Measurements from ENCODE around the gene LSMEM2.
A peak's percentile ranks its signal among the peaks of the same experiment; 100 is the strongest.
"Not testable (repeated sequence)": the region's sequence is repeated elsewhere in the genome, so short reads cannot be mapped to it uniquely, and the experiment has no call there.

The LSMEM2 gene

DNA sequence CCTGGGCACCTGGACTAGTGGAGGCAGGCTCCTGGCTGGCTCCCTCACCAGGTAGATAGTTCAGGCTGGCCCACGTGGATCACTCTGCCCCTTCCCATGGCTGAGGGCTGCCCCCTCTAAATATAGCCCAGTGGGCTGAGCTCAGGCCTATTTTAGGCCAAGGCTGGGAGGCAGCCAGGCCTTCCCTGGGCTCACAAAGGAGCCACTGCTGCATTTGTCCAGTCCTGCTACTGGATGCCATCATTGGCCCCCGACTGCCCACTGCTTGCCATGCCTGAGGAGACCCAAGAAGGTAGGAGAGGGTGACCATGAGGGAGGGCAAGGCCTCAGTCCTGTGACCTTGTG is at the start of gene LSMEM2:
TSS of gene LSMEM2 (plus strand) at position 208 of the 345 bp plus-strand sequence. CDS start at position 235, 27 bp downstream.
- DNase-seq, result no peak

DNA sequence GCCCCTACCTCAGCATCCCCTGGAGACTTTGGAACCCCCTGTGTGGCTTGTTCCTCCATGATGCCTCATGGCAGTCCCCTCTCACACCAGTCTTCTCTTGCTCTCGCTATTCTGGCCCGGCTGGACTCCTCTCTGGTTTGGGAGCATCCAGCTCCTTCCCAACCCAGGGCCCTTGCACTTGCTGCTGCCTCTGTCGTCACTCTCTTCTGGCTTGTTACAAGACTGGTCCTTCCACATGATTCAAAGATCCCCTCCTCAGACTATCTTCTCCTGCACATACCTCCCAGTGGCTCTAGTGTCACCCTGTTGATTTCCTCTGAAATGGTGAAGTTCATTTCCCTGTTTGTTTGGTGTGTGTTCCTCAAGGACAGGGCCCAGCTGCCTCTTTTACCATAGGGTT is 49.4 kb upstream of the LSMEM2 start:
- DNase-seq, result no peak

DNA sequence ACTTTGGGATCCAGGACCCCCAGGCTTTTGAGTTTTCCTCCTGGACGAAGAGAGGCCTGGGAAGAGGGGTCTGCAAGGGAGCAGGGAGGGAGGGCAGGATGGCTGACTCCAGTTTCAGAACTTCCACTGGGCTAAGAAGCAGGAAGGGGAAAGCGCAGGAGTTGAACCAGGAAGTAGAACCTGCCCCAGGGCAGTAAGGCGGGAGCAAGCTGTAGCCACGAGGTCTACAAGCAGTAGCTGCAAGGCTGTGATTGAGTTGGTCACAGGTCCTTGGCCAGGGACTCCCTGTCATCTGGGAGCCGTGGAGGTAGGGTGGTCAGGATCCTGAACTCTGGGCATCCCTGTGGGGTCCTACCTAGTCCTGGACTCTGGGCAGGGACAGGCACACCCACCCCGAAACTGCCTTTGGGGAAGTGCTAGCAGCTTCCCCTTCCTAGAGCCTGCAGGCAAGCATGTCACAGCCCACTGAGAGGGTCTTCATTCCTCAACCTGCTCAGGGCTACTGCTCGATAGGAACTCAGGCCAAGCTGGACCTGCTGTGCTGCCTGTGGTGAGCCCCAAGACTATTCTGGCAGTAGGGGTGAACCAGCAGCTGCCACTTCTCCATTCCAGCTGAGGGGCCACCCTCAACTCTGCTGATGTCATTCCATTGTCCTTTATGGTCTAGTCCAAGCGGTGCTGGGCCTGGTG is 48.6 kb upstream of the LSMEM2 start:
- DNase-seq, result no peak

DNA sequence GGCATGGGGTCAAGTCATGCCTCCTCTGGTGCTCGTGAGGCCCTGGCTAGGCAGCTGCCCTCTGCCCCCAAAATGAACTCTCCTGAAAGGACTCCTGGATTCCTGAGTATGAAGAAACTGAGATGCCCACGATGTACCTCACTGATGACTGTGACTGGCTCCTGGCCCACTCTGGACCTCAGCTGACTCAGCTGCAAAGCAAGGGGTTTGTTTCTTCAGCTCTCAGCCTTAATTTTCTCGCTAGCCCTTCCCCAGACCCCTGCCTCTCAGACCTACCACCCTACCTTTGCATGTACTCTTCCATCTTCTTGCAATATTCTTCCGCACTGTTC is 48.1 kb upstream of the LSMEM2 start:
- no peak for DNase-seq

DNA sequence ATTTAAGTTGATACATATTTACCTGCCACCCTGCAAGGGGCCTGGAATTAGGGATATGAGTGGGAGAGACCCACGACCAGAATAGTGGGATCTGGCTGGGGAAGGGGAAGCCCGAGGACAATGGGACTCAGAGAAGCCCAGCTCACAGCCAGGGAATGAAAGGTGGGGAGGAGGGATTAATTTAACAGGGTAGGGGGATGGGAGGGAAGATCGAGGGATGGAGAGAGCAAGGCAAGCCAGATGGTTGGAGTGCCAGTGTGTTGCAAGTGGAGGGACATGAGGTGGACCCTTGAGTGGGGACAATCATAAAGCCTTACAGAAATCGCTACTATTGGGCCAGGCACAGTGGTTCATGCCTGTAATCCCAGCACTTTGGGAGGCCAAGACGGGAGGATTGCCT is 47.3 kb upstream of the LSMEM2 start:
- no peak for DNase-seq

DNA sequence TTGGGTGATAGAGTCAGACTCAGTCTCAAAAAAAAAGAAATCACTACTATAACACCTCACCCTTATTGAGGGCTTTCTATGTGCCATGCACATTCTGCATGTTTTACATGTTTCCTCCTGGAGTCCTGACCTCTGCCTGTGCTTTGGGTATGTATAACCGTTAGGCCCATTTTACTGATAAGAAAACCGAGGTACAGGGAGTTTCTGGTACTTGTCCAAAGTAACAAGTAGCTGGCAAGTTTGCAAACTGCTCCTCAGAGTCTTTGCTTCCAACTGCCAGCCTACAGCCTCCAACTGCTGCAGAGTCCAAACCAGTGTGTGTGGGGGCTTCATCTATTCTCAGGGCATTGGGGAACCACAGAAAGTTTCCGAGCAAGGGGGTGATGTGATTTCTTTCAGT is 46.6 kb upstream of the LSMEM2 start:
- DNase-seq, result no peak

DNA sequence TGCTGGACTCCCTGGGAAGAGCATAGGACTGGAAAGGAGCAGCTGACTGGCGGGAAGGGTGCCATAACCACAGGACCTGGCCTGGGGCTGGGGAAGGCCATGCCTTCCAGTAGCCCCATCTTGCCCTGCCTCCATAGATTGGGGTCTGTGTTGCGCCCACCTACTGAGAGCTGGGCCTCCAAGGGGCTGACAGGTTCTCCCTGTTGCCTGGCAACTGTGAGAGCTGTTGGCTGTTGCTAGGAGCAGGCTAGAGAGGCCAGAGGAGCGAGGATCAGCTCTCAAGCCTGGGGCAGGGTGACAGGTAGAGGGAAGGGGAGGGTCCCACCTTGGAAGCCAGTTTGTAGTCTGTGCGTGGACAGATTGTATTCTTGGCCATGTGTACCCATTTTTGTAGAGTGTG is 45.7 kb upstream of the LSMEM2 start:
- no peak for DNase-seq

DNA sequence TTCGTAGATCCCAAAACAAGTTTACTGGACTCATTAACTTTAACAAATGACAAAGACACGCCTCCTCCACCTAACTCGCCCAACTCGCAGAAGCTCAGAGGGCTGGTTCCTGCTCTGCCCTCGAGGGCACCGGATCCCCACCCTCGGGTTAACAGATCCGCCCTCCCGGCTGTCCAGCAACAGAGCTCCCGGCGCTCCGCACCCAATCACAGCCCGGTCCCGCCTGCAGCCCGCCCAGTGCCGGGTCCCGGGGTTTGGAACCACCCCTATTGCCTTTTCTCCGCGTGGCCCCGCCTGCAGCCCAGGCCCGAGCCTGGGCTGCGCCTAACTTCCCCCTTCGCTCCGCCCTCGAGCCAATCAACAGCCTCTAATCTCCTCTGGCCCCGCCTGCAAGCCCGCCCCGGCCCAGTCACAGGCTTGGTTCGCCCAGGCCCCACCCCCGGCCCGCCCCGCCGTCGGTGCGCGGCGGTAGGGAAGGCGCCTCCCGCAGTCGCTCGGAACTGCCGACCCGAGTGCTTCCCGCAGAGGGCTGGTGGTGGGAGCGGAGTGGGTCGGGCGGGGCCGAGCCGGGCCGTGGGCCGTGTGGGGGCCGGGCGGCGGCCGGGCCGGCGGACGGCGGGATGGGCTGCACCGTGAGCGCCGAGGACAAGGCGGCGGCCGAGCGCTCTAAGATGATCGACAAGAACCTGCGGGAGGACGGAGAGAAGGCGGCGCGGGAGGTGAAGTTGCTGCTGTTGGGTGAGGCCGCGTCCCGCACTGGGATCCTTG is 43.0 kb upstream of the LSMEM2 start, which contains the start of gene GNAI2:
TSS of gene GNAI2 (plus strand) at position 489 of the 768 bp plus-strand sequence. CDS start at position 621, 132 bp downstream.
- DNase-seq, result peak; percentile 96

DNA sequence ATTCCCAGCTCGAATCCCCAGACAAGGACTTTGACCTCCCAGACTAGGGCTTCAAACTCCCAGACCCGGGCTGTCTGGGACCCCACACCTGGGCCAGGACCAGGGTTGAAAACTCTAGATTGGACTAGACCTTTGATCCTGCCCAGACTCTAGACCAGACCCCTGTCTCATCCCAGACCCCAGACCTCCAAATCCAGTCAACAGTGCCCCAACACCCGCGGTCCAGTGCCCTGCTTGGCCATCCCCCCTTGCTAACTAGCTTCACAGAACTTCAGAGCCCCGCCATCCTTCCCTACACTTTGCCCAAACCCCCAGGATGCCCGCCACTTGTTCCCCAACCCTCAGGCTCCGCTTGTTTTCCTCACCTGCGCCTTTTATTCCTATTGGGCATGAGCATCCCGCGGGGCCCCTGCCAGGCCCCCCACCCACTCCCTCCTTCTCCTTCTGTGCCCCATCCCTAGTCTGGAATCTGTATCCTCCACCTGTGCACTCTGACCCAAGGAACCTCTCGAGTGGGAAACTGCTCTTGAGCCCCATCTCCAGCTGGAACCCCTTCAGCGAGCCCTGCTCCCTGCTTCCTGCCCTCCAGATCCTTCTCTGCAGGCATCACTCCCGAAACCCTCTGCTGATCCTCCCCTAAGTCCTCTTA is 42.3 kb upstream of the LSMEM2 start:
- DNase-seq, result peak; percentile 22

DNA sequence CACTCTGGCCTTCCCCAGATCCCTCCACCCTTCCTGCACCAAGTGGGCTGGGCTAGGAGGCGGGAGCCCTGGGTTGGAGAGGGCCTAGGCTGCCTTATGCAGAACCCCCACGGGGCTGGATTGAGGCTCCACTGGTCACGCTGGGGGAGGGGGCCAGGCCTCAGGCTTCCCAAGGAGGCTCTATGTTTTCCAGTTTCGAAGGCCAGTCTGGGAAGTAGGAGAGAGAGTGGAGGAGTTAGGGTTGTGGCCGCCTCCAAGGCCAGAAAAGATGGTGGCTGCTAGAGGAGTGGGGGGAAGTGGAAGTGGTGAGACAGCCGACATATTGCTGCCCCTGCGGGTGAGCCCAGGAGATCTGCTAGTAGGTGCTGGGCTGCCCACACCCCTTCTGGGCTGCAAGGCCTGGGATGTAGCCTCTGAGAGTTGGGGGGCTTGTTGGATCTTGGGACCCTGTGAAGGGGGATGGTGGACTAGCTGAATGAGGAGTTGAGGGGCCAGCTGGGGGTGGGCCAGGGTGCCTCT is 41.7 kb upstream of the LSMEM2 start:
- peak; percentile 47 for DNase-seq

DNA sequence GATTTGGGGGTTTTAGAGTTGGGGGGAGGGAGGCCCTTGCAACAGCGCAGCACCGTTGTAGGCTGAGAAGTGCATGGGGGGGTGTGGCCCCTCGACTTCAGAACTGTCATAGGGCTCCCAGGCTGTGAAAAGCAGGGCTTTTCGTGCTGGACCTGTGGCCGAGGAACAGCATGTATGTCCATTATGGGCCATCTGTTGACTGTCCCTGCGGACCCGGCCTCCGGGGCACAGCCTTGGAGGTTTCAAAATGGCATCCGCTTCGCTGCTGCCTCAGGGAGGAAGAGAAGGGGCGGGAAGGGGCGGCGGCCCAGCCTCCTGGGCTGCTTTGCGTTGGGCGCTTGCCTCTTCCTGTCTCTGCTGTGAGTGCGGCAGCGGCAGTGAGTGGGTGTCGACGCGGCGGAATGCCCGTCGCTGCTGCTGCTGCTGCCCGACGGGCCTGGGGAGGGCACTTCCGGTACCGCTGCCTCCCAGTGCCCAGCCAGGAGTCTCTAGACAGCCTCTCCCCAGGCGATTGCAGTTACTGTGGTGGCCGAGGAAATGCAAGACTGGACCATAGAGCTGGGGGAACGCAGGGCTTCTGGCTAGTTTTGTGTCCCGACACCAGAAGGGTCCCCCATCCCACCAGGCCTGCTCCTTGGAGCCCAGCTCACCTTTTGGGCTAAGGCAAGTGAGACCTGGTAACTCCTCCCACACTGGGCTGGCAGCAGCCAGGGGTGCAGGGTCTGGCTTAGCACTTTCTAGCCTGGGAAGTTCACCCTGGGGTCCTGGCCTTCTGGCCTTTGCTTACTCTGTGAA is 40.9 kb upstream of the LSMEM2 start:
- peak; percentile 75 for DNase-seq

DNA sequence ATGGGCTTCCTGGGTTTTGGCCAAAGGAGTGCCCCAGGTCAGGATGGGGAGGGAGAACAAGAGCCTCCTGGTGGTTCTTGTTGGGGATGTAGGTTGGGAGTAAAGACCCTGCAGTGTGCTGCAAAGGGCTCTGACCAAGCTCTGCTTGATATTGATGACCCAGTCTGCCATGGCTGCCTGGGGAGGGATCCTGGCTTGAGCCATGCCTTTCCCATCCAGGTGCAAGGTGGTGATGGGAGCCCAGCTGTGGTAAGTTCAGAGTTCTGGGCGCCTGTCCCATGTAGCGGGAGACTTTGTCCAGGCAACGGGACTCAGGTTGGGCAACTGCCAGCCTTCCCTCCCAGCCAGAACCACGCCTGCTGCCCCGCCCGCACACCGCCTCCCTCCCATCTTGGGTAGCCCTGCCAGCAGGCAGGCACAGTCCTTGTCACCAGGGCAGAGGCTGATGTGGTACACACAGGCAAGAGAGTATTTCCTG is 40.3 kb upstream of the LSMEM2 start:
- DNase-seq, result no peak

DNA sequence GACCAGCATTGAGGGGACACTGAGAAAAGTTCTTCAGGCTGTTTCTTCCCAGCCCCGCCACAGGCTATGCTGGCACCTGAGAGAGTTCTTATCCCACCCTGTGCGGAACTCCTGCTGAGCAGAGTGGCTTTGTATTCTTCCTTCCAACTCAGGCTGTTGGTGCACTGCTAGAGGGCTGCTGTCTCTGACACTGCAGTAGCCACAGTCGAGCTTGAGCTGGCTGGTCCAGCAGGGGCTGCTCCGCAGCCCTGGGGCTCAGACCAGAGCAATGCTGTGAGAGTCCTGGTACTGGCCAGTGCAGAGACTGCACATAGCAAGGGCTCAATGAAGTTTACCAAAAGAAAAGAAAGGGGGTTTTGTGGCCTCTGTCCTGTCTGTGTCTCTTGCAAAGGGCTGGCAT is 39.2 kb upstream of the LSMEM2 start:
- no peak for DNase-seq

DNA sequence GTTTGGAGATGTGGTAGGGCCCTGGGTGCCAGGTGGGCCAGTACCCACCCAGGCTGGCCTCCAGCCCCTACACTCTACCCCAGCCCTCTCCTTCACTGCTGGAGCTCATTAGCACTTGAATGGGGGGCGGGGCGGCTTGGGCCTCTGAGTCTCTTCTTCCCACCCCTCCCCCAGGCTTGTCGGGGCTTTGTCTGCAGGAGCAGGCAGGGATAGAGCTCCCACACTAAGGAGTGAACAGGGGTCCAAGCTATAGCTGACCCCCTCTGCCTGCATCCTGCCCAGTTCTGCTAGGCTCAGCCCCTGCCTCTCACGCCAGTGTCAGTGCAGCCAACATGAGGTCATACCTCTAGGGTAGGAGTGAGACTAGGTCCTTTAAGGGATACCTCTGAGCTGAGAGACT is 37.7 kb upstream of the LSMEM2 start:
- peak; percentile 56 for DNase-seq

DNA sequence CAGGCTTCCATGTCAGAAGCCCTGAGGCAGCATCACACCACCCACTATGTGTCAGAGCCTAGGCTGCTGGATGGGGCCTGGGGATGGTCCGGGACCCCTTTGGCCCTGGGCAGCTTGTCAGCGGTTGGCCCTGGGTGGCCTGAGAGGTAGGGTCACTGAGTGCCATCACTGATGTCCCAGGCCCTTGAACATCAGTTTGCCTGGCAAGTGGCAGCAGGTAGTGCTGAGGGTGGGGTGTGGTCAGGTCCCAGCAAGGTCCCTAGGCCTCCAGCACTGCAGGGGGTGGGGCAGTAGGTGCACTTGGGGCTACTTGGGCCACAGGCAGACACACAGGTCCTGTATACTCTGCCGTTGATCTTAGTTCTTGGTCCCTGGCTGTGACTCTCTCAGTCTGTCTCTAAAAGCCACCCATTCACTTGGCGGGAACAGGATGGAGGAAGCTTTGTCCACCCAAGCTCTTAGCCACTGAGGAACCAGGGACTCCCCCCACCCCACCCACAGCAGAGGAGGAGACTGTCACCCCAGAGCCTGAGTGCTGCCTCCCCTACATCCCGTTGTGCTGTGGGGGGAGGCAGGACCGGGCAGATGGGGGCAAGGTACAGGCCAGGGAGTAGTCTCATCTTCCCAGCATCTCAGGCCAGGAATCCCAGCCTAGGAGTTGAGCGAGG is 37.0 kb upstream of the LSMEM2 start:
- no peak for DNase-seq

DNA sequence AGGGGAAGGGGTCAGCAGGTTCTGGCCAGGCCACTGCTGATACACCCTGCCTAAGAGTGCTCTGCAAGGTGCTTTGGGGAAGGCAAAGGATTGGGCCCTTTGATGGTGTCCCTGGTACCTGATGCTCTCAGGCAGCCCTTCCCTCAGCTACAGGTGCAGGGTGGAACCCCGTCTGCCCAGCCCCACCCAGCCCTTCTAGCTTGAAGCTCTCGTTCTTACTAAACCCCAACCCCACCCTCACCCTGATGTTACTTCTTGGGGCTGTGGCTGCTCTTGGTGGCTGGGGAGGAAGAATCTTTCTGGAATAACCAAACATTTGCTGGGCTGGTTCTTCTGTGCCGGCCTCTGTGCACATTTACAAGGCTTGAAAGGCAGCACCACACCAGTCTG is 36.5 kb upstream of the LSMEM2 start:
- no peak for DNase-seq

DNA sequence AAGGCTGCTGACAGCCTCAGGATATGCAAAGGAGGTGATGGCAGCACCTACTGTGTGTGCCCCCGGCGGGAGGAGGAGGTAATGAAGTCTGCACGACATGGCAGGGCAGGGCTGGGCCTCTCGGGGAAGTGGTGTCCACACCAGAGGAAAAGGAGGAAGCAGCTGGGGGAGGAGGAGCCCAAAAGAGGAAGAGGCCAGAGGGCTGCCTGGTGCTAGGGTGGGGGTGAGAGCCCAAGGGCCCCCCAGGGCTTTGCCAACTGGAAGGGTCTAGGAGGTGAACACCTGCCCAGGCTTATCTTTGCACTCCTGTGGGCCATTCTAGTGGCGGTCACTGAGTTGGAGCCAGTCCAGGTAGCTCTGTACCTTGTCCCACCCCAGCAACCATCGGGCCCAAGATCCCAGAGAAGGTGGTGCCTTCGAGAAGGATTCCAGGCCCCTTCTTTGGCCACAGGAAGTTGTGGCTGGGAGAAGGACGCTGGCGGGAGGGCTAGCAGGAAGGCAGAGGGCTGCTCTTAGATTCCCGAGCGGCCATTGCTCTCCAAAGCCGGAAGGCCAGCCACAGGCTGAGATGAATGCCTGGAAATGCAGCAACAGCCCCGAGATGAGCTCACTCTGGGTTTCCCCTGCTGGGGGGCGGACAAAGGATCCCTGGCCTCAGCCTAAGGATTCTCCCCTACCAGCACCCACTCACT is 35.9 kb upstream of the LSMEM2 start:
- no peak for DNase-seq

DNA sequence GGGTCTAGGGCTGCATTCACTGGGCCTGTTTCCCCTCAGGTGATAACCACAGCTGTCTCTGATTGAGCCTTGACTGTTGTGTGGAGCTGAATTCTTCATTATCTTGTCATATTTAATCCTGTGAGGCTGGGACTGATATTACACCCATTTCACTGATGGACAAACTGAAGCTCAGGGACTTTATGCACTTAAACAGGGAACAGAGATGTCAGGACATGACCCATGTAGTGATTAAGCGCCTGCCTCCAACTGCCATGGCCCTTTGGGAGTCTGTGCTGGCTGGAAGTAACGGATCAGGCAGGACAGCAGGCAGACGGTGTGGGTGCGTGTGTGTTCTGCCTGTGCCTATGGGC is 35.4 kb upstream of the LSMEM2 start:
- DNase-seq, result no peak

DNA sequence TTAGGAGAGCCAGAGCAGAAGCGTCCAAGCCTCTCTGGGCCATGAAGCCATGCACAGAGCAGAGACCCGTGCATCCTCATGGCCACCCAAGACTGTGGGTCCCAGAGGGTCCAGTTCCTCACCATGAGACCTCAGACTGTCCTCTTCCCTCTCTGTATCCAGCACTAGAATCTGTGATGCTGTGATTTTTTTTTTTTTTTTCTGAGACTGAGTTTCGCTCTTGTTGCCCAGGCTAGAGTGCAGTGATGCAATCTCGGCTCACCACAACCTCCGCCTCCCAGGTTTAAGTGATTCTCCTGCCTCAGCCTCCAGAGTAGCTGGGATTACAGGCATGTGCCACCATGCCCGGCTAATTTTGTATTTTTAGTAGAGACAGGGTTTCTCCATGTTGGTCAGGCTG is 34.1 kb upstream of the LSMEM2 start:
- DNase-seq, result not testable (repeated sequence)

DNA sequence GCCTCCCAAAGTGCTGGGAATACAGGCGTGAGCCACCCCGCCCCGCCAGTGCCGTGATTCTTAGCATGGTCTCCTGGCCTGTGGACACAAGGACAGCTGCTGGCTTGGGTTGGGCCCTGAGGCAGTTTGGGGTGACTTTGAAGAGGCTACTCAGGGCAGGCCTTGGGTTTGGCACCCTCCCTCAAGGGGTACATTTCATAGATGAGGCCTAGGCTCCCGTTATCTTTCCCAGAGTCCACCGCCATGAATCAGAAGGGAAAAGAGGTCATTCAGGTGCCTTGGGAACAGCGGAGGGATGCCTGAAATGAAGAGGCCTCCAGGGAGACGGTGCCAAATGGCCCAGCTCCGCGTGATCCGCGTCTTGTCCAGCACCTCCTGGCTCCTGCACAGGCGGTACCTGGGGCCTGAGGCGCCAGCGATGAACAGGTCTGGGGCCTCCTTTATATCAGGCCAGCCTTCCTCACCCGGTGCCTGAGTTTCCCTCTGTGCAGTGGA is 33.6 kb upstream of the LSMEM2 start:
- no peak for DNase-seq

DNA sequence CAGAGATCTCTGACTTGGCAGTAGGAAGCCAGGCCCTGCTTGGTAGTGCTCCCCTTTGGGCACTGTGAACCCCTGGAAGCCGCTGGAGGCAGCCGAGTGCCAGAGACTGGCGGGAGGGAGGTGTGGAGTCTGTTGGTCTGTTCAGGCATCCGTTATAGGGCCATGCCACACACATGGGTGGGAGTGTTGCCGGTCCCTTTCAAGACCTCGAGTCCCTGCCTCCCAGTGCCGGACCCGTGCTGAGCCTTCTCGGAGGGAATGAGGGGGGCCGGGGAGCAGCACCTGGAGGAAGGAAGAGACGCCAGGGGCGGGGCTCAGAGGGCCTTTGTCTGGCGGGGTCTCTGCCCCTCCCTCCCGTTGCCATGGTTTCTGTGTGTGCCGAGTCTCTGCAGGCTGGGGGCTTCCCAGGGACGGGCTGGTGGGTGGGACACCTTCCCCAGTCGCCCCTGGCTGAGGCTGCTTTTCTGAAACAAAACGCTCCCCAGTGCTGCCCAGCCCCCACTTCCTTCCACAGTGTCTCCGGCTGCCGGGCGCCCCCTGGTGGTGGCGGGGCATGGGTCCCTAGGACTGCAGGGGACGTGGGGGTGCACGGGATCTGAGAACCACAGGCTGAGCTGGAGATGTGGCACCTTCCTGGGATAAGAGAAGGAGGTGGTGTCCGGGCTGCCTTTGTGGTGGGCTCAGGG is 32.9 kb upstream of the LSMEM2 start:
- DNase-seq, result peak; percentile 91

All from NCI-H146 (cell line).